NCI-H1417 (cell line): ENCODE results near the gene SBSN.

Experiments
- DNase-seq, 3 experiments: peaks; one replicate each; lab custom pipeline; 2025; lab: John Stamatoyannopoulos, UW

The SBSN gene

DNA sequence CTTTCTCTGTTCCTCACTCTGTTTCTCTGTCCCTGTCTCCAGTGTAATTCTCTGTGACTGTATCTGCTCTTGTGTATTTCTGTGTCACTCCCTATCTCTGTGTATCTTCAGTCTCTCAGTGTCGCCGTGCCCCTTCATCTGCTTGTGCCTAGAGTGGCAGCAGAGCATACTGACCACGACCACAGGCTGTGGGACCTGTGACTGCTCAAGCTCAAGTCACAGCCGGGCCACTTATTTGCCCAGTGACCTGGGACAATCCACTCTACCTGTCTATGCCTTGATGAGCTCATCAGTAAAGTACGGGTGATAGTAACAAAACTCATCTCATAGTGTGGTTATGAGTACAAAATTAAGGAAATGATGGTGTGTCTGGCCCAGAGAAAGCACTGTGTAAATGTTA lies 26.0 kb upstream of the SBSN start:
- DNase-seq = no peak

DNA sequence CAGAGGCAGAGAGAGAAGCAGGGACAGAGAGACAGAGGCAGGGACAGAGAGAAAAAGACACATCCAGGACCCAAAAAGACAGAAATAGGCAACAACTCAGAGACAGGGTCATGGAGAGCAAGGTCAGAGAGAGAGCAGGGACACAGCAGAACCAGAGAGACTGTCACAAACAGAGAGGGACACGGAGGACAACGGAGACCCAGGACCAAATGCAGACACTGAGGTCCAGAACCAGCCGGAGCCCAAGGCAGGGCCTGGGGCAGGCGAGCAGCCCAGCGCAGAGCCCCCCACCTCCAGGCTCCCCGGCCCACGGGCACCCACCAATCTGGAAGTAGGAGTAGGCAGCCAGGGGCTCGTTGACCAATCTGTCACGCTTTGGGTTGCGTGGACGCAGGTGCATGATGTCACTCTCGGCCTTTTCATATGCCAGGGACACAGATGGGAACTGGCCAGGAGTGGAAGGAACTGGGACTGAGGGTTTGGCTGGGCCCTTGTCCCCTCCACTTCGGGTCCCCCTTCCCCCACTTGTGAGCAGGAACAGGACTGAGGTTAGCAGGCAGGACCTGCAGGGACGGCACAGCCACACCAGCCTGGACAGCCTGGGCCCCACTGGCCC lies 25.4 kb upstream of the SBSN start:
- no peak for DNase-seq

DNA sequence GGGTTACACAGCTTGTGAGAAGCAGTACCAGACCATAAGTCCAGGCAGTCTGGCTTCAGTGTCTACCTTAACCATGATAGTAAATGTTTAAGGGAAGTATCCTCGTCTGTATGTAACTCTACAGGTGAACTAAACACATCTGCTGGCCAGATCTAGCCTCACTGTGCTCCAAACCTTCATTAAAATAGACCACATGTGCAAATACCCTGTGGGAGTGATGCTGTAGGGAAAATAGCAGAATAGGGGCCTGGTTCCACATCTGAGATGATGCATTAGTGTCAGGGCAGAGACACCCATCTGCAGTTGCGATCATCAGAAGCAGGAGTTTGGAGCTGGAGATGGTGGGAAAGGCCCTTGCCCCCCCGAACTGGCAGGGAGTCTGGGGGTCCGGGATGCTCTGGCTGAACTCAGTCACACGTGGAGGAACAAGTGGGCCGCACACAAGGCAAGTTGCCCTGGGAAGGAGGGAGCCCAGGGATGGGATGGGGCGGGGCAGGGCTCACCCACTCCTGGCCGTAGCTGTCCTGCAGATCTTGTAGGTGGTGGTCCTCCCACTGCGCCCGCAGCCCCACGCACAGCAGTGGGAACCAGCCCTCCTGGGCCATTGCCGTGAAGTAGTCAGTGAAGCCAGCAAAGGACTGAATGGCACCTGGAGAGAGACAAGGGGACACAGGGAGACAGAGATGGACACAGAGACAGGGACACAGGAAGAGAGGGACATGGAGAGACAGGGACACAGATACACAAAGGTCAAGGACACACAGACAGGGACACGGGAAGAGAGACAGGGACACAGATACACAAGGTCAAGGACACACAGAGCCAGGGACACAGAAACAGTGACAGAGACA lies 24.6 kb upstream of the SBSN start:
- no peak for DNase-seq

DNA sequence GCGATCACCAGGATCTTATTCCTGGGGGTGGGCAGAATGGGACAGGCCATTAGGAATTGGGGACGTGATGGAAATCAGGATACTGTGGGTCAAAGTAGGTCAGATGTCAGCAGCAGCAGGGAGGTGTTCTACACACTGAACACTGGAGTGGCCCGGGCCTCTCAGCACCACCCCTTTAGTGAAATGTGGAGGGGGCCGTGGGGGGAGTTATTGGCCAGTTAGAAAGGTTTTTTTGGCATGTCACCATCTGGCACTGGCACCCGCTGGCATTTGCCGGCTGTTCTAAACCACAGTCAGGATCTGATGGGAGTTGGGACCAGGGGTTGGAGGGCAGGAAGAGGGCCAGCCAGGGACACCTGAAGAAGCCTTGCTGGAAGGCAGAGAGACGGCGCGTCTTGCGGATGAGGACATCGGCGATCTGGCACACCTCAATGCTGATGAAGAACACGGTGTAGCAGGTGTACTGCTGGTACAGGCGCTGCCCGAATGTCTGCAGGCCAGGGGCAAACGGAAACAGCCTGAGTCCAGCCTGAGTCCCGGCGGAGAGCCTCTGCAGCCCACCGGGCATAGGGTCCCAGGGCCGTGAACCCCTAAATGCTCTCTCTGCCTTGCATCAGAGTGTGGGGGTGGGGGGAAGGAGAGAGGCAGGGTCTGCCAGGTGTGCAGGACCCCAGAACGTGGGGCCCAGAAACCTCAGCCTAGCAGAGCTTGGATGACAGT lies 23.1 kb upstream of the SBSN start:
- DNase-seq = no peak

DNA sequence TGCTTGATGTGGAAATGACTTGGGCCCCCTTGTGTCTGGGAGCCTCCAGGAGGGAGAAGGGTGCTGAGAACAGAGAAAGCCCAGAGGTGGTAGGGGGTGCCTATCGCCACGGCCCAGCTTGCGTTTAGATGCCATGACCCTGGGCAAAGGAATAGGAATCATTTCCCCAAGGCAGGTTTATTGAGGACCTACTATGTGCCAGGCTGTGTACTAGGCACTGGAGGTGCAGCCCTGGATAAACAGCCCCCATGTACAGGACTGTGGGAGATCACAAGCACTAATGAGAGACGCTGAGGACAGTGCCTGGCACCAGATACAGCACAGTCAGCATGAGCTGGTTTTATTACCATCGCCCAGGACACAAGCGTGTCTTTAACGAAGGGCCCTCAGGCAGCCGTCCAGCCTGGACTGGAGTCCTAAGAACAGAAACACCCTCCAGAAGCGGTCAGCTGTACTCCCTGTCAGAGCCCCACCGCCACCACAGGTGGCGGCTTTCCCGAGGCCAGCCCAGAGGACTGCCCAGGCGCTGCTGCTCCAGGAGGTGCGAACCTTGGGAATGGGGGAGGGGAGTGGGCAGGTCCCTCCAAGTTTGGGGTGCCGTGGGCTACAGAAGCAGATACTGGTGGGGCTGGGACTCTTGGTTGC lies 21.9 kb upstream of the SBSN start:
- DNase-seq = no peak

DNA sequence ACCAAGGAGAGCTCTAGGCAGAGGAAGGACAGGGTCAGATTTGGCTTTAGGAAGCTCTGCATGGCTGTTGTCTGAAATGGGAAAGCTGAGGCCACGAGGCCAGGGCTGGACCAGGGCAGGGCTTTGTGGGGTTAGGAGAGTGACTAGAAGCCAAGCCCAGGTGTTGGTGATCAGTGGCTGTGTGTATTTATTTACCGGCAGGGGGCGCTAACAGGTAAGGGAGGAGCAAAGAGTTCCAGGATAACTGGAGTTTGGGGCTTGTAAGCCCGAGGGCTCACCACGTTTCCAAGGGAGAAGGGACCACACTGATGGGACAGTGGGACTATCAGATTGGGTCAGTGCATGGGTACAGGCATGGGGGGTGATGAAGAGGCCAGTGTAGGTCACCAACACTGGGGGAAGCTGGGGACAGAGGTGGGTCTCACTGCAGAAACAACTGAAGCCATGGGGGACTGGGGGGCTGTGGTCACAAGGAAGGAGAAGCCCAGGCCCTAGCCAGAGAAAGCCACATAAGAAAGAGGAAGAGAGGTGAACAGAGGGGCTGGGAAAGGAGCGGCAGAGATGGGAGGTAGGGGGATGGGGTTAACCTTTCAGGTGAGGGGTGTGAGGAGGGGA lies 21.2 kb upstream of the SBSN start:
- DNase-seq = peak; percentile 51 to 78 (median 77)

DNA sequence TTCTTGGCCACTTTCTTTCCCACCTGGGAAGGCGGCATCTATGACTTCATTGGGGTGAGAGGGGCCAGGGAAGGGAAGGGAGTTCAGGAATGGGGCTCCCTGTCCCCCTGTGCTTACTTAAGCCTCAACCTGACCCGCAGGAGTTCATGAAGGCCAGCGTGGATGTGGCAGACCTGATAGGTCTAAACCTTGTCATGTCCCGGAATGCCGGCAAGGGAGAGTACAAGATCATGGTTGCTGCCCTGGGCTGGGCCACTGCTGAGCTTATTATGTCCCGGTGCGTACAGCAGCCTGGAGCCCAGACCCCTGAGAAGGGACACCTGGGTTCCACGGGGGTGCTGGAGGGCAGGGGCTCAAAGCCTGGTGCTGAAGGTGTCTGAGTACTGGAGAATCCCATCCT lies 18.4 kb upstream of the SBSN start:
- no peak for DNase-seq

DNA sequence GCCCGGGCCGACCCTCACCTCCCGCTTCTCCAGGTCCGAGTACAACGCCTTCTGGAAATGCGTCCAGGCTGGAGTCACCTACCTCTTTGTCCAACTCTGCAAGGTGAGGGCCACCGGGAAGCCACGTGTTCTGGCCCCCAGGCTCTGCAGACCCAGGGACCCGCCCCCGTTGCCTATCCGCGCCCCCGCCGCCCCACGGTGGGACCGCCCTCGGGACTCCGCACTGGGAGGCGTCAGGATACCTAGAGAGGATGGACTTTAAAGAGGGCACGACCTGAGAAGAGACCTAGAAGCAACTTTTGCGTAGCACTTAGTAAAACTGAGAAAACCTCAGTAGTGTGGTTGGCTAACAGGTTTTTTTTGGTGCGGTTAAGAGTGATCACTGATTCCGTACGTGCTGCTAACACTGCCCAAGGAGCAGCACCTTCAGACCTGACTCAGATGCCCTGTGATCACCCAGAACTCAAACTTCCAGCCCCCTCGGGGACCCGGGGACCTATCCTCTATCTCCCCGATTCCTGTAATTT lies 17.8 kb upstream of the SBSN start:
- DNase-seq = peak in 2 of 3 experiments; percentile 23 to 60

DNA sequence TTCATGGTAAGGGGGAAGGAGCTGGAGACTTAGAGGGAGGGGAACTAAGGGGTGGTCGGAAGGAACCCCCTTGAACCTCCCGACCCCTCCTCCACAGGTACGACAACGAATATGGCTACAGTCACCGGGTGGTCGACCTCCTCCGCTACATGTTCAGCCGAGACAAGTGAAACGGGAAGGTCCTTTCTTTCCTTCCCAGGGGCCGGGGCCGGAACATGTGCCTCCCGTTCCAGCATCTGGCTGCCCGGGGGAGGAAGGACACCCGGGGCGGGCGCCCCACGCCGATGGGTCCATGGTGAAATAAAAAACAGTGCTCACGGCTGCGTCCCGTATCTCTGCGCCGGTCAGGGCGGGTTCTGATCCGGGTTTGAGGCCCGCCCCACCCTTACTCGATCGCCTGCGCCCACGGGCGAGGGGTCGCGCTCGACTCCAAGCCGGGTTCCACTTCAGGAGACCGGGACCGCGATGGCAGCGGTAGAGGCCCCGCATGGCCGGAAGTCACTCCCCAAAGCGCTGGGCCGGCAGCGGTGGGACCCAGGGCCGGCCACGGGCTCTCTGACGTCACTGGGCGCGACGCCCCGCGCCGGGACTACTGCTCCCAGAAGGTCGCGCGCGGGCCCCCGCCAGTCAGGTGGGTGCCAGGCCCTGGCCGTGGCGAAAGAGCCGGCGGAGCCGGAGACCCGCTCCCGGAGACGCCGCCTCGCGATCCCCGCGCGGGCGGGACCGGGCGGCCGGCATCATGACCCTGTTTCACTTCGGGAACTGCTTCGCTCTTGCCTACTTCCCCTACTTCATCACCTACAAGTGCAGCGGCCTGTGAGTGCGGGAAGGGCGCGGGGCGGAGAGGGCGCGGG lies 17.1 kb upstream of the SBSN start, which contains the start of gene TMEM147:
TMEM147 (plus strand) TSS at position 626 of the 854 bp plus-strand sequence; CDS start at position 740, 114 bp downstream.
- peak; percentile 72 to 89 (median 78) for DNase-seq

DNA sequence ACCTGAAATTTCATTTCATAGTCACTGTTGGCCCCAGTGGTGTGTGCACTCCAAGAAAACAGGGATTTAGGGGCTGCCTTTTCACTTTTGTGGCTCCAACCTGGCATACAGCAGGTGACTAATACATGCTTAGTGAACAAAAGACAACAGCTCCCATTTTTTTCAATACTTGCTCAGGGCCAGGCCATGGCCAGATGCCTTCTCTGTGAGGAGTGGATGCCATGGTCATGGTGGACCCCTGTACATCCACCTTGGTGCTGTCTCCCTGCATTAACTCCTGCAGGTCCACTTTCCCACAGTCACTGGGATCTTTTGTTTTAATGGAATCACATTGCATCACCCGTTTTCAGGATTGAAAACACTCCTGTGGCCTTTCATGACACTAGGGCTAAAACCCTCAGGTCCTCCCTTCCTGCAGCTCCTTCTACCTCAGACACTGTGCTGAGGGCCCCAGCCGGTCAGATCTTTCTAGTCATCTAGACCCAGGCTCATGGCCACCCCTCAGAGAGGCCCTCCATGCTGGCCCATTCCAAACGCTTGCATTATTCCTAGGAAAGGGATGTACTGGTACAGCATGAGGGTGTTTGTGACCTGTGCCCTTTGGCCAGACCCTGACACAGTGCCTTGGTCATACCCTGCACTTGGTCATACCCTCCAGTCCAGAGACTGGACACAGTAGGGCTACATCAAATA lies 16.1 kb upstream of the SBSN start:
- no peak for DNase-seq

DNA sequence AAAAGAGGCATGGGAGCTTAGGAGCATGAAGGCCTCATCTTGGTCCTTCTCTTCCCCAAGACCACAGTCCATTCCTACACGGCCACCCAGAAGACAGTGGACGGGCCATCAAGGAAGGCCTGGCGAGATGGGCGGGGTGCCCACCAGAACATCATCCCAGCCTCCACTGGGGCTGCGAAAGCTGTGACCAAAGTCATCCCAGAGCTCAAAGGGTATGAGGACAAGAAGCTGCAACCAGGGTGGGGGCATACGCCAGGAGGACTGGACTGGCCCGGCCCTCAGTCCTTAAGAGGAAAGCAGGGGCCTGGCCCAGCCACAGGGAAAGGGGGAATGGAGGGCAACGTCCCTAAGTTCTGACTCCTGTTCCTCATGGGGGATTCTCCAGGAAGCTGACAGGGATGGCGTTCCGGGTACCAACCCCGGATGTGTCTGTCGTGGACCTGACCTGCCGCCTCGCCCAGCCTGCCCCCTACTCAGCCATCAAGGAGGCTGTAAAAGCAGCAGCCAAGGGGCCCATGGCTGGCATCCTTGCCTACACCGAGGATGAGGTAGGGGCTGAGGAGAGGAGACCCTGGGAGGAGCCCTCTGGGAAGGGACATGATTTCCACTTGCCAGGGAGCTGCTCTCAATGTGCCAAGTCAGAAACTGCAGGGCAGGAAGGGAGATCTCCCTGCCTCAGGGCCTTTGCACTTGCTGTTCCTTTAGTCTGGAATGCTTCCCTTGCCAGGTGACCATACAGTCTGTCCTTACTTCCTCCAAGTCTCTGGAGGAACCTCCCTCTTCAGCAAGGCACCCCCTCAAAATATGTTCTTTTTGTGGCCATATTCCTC lies 15.4 kb upstream of the SBSN start:
- no peak for DNase-seq

DNA sequence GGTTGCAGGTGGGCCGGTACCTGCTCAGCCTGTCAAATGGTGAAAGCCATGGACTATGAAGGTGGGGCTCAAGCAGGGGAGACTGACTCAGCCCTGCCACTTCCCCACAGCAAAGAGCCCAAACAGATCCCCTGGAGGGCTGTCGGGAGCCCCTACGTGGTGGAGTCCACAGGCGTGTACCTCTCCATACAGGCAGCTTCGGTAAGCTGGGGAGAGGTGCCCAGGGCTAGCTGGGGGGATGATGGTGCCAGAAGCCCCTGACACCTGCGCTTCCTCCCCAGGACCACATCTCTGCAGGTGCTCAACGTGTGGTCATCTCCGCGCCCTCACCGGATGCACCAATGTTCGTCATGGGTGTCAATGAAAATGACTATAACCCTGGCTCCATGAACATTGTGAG lies 14.1 kb upstream of the SBSN start:
- DNase-seq = no peak

DNA sequence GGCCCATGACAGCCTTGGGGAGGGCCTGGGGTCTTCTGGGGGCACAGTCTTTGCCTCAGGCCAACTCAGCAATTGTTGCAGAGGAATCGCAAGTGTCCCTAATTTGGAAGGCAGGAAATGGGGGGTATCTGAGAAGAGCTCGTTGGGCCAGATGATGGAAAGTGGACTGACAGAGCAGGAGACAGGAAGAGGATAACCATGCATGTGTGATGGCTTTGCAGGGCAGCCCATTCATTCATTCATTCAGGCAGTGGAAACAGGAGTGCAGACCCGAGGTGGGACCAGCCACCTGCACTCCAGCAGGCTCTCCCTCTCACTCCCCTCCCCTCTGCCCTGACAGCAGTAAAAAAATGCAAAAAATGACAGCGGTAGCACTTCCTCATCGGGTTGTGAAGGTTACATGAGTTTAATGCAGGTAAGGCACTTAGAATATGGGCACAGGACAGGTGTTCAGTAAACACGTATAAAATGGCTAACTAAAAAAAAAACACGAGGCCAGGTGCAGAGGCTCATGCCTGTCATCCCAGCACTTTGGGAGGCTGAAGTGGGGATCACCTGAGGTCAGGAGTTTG lies 12.3 kb upstream of the SBSN start:
- DNase-seq = no peak

DNA sequence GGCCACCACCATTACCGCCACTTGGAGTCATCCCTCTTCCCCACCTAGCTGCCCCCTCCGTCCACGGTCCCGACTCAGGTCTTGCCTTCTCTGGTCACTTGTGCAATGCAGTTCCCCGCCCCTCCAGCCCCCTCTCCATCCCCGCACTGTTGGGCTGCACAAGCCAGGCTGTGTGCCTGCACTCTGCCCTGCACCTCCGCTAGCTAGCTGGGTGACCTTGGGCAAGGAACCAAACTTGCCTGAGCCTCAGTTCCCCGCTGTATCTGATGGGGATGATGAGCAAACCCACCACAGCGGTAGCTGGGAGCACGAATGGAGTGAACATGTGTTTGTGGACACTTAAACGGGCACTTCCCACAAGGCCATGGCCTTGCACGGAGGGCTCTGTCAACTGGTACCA lies 11.7 kb upstream of the SBSN start:
- no peak for DNase-seq

DNA sequence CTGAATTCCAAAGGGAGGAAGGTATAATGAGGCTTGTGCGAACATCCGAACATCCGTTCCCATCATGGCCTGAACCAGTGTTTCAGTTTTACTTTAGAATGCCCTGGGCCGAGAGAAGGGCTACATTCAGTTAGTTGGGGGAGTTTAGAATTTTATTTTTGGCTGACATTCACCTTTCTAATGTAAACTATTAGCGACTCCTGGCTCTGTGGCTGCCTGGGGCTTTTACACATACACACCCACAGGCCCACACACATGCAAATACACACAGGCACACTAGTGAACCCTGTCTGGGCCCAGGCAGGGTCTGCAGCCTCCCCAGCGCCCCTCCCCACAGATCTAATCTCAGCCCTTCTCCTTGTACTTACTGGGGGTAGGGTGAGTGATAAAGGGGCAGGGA lies 11.2 kb upstream of the SBSN start:
- DNase-seq = no peak

DNA sequence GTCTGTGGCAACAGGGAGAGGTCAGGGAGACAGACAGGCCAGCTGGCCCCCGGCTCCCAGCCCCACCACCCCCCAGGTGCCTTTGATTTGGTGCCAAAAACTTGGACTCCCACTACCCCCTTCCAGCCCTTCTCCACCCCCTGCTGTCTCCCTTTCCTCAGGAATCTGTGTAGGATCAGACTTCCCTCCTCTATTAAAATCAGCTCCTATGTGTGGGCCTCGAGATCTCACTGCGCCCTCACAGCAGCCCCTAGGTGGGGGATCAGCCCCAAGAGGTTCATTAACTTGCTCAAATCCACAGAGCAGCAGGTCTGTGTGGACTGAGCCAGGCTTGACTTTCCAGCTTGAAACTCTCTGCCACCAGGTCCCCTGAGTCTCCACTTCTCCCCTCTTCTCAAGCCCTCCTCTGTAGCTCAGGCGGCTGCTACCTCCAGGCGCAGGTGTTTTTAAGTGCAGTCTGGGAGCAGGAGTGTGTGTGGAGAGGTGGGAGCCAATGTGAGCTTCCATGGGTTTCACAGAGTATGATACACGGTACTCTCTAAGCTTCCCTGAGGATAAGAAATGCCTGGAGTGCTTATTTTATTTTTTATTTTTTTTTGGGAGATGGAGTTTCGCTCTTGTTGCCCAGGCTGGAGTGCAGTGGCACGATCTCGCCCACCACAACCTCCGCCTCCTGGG lies 6.8 kb upstream of the SBSN start:
- no peak for DNase-seq

DNA sequence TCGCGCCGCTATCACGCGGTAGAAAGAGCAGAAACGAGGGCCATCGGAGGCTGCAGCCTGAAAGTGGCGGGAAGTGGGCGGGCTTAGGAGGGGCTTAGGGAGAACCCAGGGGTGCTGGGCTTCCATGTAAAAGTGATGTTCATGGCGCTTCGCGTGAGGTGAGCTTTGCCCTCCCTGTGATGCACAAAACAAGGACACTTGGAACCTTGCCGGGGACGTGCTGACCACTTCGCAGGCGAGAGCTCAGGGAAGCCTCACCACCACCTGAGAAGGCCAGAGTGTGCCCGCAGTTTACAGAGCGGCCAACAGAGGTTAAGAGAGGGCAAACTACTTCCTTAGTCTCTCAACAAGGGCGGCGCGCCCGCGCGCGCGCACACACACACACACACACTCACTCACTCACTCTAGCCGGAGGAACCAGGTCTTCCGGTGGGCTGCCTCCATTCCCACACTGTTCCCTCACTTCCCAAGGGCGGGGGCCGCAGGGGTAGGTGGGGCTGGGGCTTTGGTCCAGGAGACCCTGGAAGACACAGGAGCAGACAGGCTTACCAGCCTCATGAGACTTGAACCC lies 5.8 kb upstream of the SBSN start:
- no peak for DNase-seq
